SU-DHL-6 (cell line): ENCODE results near the gene NEGR1.

Source experiments
- H2AFZ ChIP-seq: fragments of 200-600 bp; sonication (generic); 2 replicates; pipeline ENCODE4 v1.6.1; 2014; ENCODE audit warnings: low read depth, mild to moderate bottlenecking, moderate library complexity, mixed read lengths, antibody characterized with exemption, low read length; ENCODE audit not compliant: severe bottlenecking
- H3F3A ChIP-seq: fragments of 200-600 bp; shearing (Covaris generic); 2 replicates; pipeline ENCODE4 v1.6.0; 2016; ENCODE audit warnings: antibody characterized with exemption, mild to moderate bottlenecking; ENCODE audit not compliant: insufficient read depth
- H3K27ac ChIP-seq: fragments of 200-600 bp; sonication (generic); 2 replicates; pipeline ENCODE4 v1.5.1; 2016; ENCODE audit warnings: low read depth, mild to moderate bottlenecking, low read length, moderate library complexity, mixed read lengths
- H3K27me3 ChIP-seq: fragments of 200-600 bp; sonication (generic), shearing (Covaris generic); 2 replicates; pipeline ENCODE4 v1.6.0; 2014; ENCODE audit warnings: mild to moderate bottlenecking, low read length
- H3K36me3 ChIP-seq: fragments of 200-600 bp; sonication (generic); 2 replicates; pipeline ENCODE4 v1.6.1; 2014; ENCODE audit warnings: mild to moderate bottlenecking, low read length, mixed read lengths
- H3K4me2 ChIP-seq: fragments of 300-600, 200-600 bp; shearing (Covaris generic), sonication (generic); 2 replicates; pipeline ENCODE4 v1.6.0; 2014; ENCODE audit warnings: low read length, low read depth, mild to moderate bottlenecking; ENCODE audit not compliant: poor library complexity, severe bottlenecking
- H3K4me3 ChIP-seq: fragments of 200-600 bp; sonication (generic); 2 replicates; pipeline ENCODE4 v1.5.1; 2014; ENCODE audit warnings: antibody characterized with exemption, low read length, mild to moderate bottlenecking, mixed read lengths; ENCODE audit not compliant: insufficient read depth, poor library complexity, severe bottlenecking
- H3K79me2 ChIP-seq: fragments of 200-600 bp; sonication (generic); 2 replicates; pipeline ENCODE4 v1.6.1; 2014; ENCODE audit warnings: mild to moderate bottlenecking, low read length, moderate library complexity; ENCODE audit not compliant: insufficient read depth
- H3K9ac ChIP-seq: fragments of 200-600 bp; sonication (generic); 2 replicates; pipeline ENCODE4 v1.7.0; 2014; ENCODE audit warnings: mild to moderate bottlenecking, low read length
- H3K9me2 ChIP-seq: fragments of 200-600 bp; sonication (generic); replicated peaks from 2 replicates; pipeline ENCODE4 v1.6.1; 2014; ENCODE audit warnings: low read length; ENCODE audit not compliant: insufficient read depth
- H3K9me3 ChIP-seq: fragments of 200-600 bp; sonication (generic); 2 replicates; pipeline ENCODE4 v1.6.1; 2014; ENCODE audit warnings: low read length, mixed read lengths; ENCODE audit not compliant: insufficient read depth
- H4K20me1 ChIP-seq: fragments of 200-600 bp; sonication (generic); 2 replicates; pipeline ENCODE4 v1.6.1; 2014; ENCODE audit warnings: low read depth, mild to moderate bottlenecking, antibody characterized with exemption, low read length, moderate library complexity, mixed read lengths
- CTCF ChIP-seq: fragments of 200-600 bp; sonication (generic); IDR thresholded peaks from one replicate; pipeline ENCODE4 v1.5.1; 2017; ENCODE audit warnings: antibody characterized with exemption, mild to moderate bottlenecking, low read length, moderate library complexity; ENCODE audit not compliant: insufficient read depth, poor library complexity, severe bottlenecking
- EZH2phosphoT487 ChIP-seq: fragments of 200-600 bp; sonication (generic), shearing (Covaris generic); conservative IDR thresholded peaks from 2 replicates; pipeline ENCODE4 v1.6.1; 2018; ENCODE audit warnings: mild to moderate bottlenecking, antibody characterized with exemption, low read length, moderate library complexity, mixed read lengths

The NEGR1 gene

GRCh38 chr1:72064196-72065075, 217.9 kb downstream of the NEGR1 start:
- Histone ChIP-seq H3F3A (no peaks in the 10 kb centered on the region), H3K9me3 (no peaks in the 10 kb centered on the region), H3K9ac (no peak overlapping the region), H3K4me2 (no peak overlapping the region), H2AFZ (no peak overlapping the region), H3K27ac (no peak overlapping the region), H4K20me1 (no peaks in the 10 kb centered on the region), H3K36me3 (no peaks in the 10 kb centered on the region), H3K9me2 (no peaks in the 10 kb centered on the region), H3K4me3 (no peak overlapping the region), H3K79me2 (no peaks in the 10 kb centered on the region), H3K27me3 (no peaks in the 10 kb centered on the region)
- TF ChIP-seq EZH2phosphoT487 (no peak), CTCF (no peak)

GRCh38 chr1:72063364-72064044, 218.8 kb downstream of the NEGR1 start:
- H3K36me3 ChIP-seq, result no peaks in the 10 kb centered on the region
- H3K9me3 ChIP-seq, result no peaks in the 10 kb centered on the region
- H3K4me2 ChIP-seq, result no peak overlapping the region
- H4K20me1 ChIP-seq, result no peaks in the 10 kb centered on the region
- no peaks in the 10 kb centered on the region for H3K9me2 ChIP-seq
- TF ChIP-seq CTCF (no peak), EZH2phosphoT487 (no peak)
- no peak overlapping the region for H2AFZ ChIP-seq
- H3K4me3 ChIP-seq, result no peak overlapping the region
- H3K27me3 ChIP-seq, result no peaks in the 10 kb centered on the region
- no peaks in the 10 kb centered on the region for H3K79me2 ChIP-seq
- H3K27ac ChIP-seq, result no peak overlapping the region
- H3F3A ChIP-seq, result no peaks in the 10 kb centered on the region
- H3K9ac ChIP-seq, result no peak overlapping the region

- H3K27me3 ChIP-seq, result no peaks in the 10 kb centered on the region
- no peak overlapping the region for H3K9ac ChIP-seq
- H3K9me2 ChIP-seq, result no peaks in the 10 kb centered on the region
- H4K20me1 ChIP-seq, result no peaks in the 10 kb centered on the region
- H3K79me2 ChIP-seq, result no peaks in the 10 kb centered on the region
- no peak overlapping the region for H3K4me2 ChIP-seq
- no peak overlapping the region for H3K27ac ChIP-seq
- TF ChIP-seq CTCF, result no peak
- no peak for TF ChIP-seq EZH2phosphoT487
- H3K36me3 ChIP-seq, result no peaks in the 10 kb centered on the region
- no peak overlapping the region for H2AFZ ChIP-seq
- no peak overlapping the region for H3K4me3 ChIP-seq
- no peaks in the 10 kb centered on the region for H3K9me3 ChIP-seq
- H3F3A ChIP-seq, result no peaks in the 10 kb centered on the region
Observed at GRCh38 chr1:72062584-72062983, 219.8 kb downstream of the NEGR1 start.
